ENCODE results near the gene IGFBP7.

The IGFBP7 gene

GRCh38 chr4:57073559-57073958 lies 36.6 kb downstream of the IGFBP7 start:
- peak overlapping the region; percentile 67 to 87 for H3K27ac ChIP-seq
- H3K9me3 ChIP-seq, result no peaks in the 10 kb centered on the region
- TF ChIP-seq, protein P1, sequence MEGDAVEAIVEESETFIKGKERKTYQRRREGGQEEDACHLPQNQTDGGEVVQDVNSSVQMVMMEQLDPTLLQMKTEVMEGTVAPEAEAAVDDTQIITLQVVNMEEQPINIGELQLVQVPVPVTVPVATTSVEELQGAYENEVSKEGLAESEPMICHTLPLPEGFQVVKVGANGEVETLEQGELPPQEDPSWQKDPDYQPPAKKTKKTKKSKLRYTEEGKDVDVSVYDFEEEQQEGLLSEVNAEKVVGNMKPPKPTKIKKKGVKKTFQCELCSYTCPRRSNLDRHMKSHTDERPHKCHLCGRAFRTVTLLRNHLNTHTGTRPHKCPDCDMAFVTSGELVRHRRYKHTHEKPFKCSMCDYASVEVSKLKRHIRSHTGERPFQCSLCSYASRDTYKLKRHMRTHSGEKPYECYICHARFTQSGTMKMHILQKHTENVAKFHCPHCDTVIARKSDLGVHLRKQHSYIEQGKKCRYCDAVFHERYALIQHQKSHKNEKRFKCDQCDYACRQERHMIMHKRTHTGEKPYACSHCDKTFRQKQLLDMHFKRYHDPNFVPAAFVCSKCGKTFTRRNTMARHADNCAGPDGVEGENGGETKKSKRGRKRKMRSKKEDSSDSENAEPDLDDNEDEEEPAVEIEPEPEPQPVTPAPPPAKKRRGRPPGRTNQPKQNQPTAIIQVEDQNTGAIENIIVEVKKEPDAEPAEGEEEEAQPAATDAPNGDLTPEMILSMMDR (IDR thresholded peaks at IDR 0.05), result no peak
- peaks cover 0 to 99% (median 67%) of the 10 kb centered on the region in 4 donors for H3K4me1 ChIP-seq
- H3K4me3 ChIP-seq, result no peak overlapping the region
- no peaks in the 10 kb centered on the region for H3K27me3 ChIP-seq
- intact Hi-C loops (cut with DNase I; ENCODE audit: low total_unique reads), result no loop called here
- no peak for DNase-seq
- no peaks in the 10 kb centered on the region for H3K36me3 ChIP-seq

GRCh38 chr4:57071326-57071725 lies 38.9 kb downstream of the IGFBP7 start:
- peaks cover 0 to 5% (median 0%) of the 10 kb centered on the region in 3 donors for H3K36me3 ChIP-seq
- no peaks in the 10 kb centered on the region for H3K9me3 ChIP-seq
- H3K4me3 ChIP-seq, result no peak overlapping the region
- TF ChIP-seq, protein P1 (IDR thresholded peaks at IDR 0.05), result no peak
- H3K27me3 ChIP-seq, result no peaks in the 10 kb centered on the region
- peak in 1 of 2 donors; percentile 72 for DNase-seq
- peak overlapping the region; percentile 68 to 87 for H3K27ac ChIP-seq
- peaks cover 0 to 99% (median 61%) of the 10 kb centered on the region in 4 donors for H3K4me1 ChIP-seq
- intact Hi-C loops (cut with DNase I; ENCODE audit: low total_unique reads), result no loop called here

- Histone ChIP-seq H3K4me1 (peaks cover 0 to 99% (median 61%) of the 10 kb centered on the region in 4 donors), H3K27ac (peak overlapping the region; percentile 76 to 87), H3K9me3 (no peaks in the 10 kb centered on the region), H3K36me3 (peaks cover 0 to 5% (median 0%) of the 10 kb centered on the region in 3 donors), H3K4me3 (no peak overlapping the region), H3K27me3 (no peaks in the 10 kb centered on the region)
- TF ChIP-seq, protein P1 (IDR thresholded peaks at IDR 0.05), result no peak
- DNase-seq, result no peak
- intact Hi-C loops (cut with DNase I; ENCODE audit: low total_unique reads), result no loop called here
Observed at GRCh38 chr4:57070461-57070860, 39.7 kb downstream of the IGFBP7 start.

GRCh38 chr4:57068237-57068981 lies 41.8 kb downstream of the IGFBP7 start:
- no peak for DNase-seq
- peaks cover 0 to 5% (median 0%) of the 10 kb centered on the region in 3 donors for H3K36me3 ChIP-seq
- intact Hi-C loops (cut with DNase I; ENCODE audit: low total_unique reads), result no loop called here
- no peaks in the 10 kb centered on the region for H3K27me3 ChIP-seq
- peaks cover 0 to 99% (median 68%) of the 10 kb centered on the region in 4 donors for H3K4me1 ChIP-seq
- no peak overlapping the region for H3K4me3 ChIP-seq
- H3K9me3 ChIP-seq, result no peaks in the 10 kb centered on the region
- TF ChIP-seq, protein P1 (IDR thresholded peaks at IDR 0.05), result no peak
- peak overlapping the region; percentile 76 to 87 for H3K27ac ChIP-seq

DNA sequence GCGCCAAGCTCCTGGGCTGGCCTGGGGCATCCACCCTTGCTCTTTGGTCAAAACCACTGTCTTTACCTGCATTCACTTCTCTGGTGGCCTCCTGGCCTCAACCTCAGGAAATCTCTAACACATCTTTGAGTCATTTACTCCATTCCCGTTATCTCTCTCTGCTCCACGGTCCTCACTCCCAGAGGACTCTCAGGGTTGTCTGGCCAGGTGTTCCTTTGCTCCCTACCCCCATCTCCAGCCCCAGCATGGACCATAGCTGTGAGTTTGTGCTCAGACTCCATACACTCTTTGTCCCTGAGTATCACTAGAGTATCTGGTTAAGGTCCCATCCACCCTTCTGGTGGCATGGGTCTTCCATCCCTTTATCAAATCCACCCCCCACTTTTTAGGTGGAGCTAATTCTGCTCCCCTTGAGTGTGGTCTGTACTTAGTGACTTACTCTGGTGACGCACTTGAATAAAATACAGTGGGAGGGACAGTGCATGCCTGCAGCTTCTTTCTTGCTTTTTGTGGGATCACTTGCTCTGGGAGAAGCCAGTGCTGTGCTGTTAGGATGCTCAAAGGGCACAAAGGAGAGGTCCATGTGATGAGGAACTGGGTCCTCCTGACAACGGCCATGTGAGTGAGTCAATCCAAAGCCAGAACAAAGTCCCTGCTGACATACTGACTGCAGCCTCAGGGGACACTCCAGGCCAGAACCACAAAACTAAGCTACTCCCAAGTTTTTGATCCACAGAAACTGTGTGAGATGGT lies 44.3 kb downstream of the IGFBP7 start:
- Histone ChIP-seq H3K27me3 (no peaks in the 10 kb centered on the region), H3K9me3 (no peaks in the 10 kb centered on the region), H3K4me3 (peak overlapping the region in 1 of 2 donors; percentile 3), H3K27ac (peak overlapping the region; percentile 76 to 87), H3K36me3 (peaks cover 0 to 5% (median 0%) of the 10 kb centered on the region in 3 donors), H3K4me1 (peaks cover 0 to 99% (median 71%) of the 10 kb centered on the region in 4 donors)
- TF ChIP-seq, protein P1 (IDR thresholded peaks at IDR 0.05), result no peak
- DNase-seq, result no peak
- intact Hi-C loops (cut with DNase I; ENCODE audit: low total_unique reads), result no loop called here
